PFSK-1 (cell line): ENCODE data around the gene SLC24A3.

Experiments used
- POLR2AphosphoS5 ChIP-seq: IDR thresholded peaks from 2 replicates; pipeline ENCODE4 v1.6.1; 2012; ENCODE audit warnings: low read depth, mild to moderate bottlenecking, control low read depth, low read length, moderate library complexity
- SIN3A ChIP-seq: IDR thresholded peaks from 2 replicates; pipeline ENCODE4 v1.6.1; 2012; ENCODE audit warnings: mild to moderate bottlenecking, low read length, moderate library complexity, borderline replicate concordance; ENCODE audit not compliant: insufficient read depth

GRCh38 chr20:19253916-19254820 lies 41.7 kb downstream of the SLC24A3 start:
- no peak for TF ChIP-seq POLR2AphosphoS5
- no peak for TF ChIP-seq SIN3A
